Activated CD8-positive, alpha-beta memory T cell treated with anti-CD3 and anti-CD28 coated beads, Interleukin-2, amount 50 U/mL, for 1 hour (primary cell): ENCODE measurements around the gene HMOX2.

Source experiments
- DNase-seq: peaks from one replicate; pipeline ENCODE4 v3.0.0-alpha.2; 2020; ENCODE audit errors: extremely low read depth

Gene HMOX2

GRCh38 chr16:4523686-4524085 is 47.5 kb downstream of the HMOX2 start:
- no peak for DNase-seq

GRCh38 chr16:4524571-4524970 is 48.4 kb downstream of the HMOX2 start:
- no peak for DNase-seq

GRCh38 chr16:4525069-4525468 is 48.9 kb downstream of the HMOX2 start:
- DNase-seq = no peak

- no peak for DNase-seq
Observed at GRCh38 chr16:4525634-4526277, 49.6 kb downstream of the HMOX2 start.

GRCh38 chr16:4529085-4530060 is 53.2 kb downstream of the HMOX2 start:
- no peak for DNase-seq

GRCh38 chr16:4531811-4532210 is 55.6 kb downstream of the HMOX2 start:
- no peak for DNase-seq

GRCh38 chr16:4532238-4532637 is 56.0 kb downstream of the HMOX2 start:
- DNase-seq = no peak

GRCh38 chr16:4533490-4533889 is 57.3 kb downstream of the HMOX2 start:
- DNase-seq = no peak

- no peak for DNase-seq
Observed at GRCh38 chr16:4534151-4534790, 58.1 kb downstream of the HMOX2 start.

GRCh38 chr16:4535627-4536108 is 59.5 kb downstream of the HMOX2 start:
- no peak for DNase-seq

GRCh38 chr16:4536391-4537106 is 60.4 kb downstream of the HMOX2 start:
- DNase-seq = no peak

- no peak for DNase-seq
Observed at GRCh38 chr16:4537376-4538343, 61.5 kb downstream of the HMOX2 start.

GRCh38 chr16:4538350-4539235 is 62.4 kb downstream of the HMOX2 start, which contains the start of gene CDIP1:
Gene CDIP1 (minus strand): TSS chr16:4538773. CDS start chr16:4514130, 24,643 bp downstream.
- DNase-seq = peak; percentile 82

GRCh38 chr16:4539716-4540284 is 63.6 kb downstream of the HMOX2 start:
- DNase-seq = no peak

GRCh38 chr16:4544473-4544872 is 68.3 kb downstream of the HMOX2 start:
- DNase-seq = no peak

- no peak for DNase-seq
Observed at GRCh38 chr16:4548124-4548523, 71.9 kb downstream of the HMOX2 start.

- no peak for DNase-seq
Observed at GRCh38 chr16:4550591-4550990, 74.4 kb downstream of the HMOX2 start.

- DNase-seq = no peak
Observed at GRCh38 chr16:4552541-4552940, 76.3 kb downstream of the HMOX2 start.

- no peak for DNase-seq
Observed at GRCh38 chr16:4556112-4556511, 79.9 kb downstream of the HMOX2 start, which contains the start of gene C16orf96. Gene C16orf96 (plus strand): TSS chr16:4556340. CDS start chr16:4556490, 150 bp downstream.
